Measurements from ENCODE around the gene CXCR6. TPM values are rescaled to one million over a fixed set of nuclear protein-coding genes. Genes with fewer than 3 reads are reported as not detected.

The CXCR6 gene
- total and polyA plus RNA-seq, 7 donors: 0.36 to 3.3 (median 0.72) TPM; not detected in 3

GRCh38 chr3:45904931-45905330, 38.3 kb upstream of the CXCR6 start:
- no peak for TF ChIP-seq POLR2A (IDR thresholded peaks at IDR 0.05)
- TF ChIP-seq CTCF (IDR thresholded peaks at IDR 0.05): no peak
- TF ChIP-seq POLR2AphosphoS5 (IDR thresholded peaks at IDR 0.05): no peak
- TF ChIP-seq EP300 (IDR thresholded peaks at IDR 0.05): no peak
- H3K27me3 ChIP-seq: no peaks in the 10 kb centered on the region
- H3K27ac ChIP-seq: no peak overlapping the region
- no peaks in the 10 kb centered on the region for H3K4me1 ChIP-seq
- H3K4me3 ChIP-seq: no peak overlapping the region
- H3K9me3 ChIP-seq: no peaks in the 10 kb centered on the region
- H3K36me3 ChIP-seq: no peaks in the 10 kb centered on the region
- intact Hi-C loops (cut with DNase I): no loop called here
- 65 to 79% methylated on average over 3 of the region's 3 CpGs for WGBS, 2 donors
- DNase-seq: no peak

- 91 to 95% methylated on average over 3 of the region's 3 CpGs for WGBS, 2 donors
- H3K9me3 ChIP-seq: no peaks in the 10 kb centered on the region
- DNase-seq: no peak
- no peak overlapping the region for H3K4me3 ChIP-seq
- intact Hi-C loops (cut with DNase I): no loop called here
- TF ChIP-seq EP300 (IDR thresholded peaks at IDR 0.05) (no peak), CTCF (IDR thresholded peaks at IDR 0.05) (no peak), POLR2AphosphoS5 (IDR thresholded peaks at IDR 0.05) (no peak), POLR2A (IDR thresholded peaks at IDR 0.05) (no peak)
- H3K27me3 ChIP-seq: no peaks in the 10 kb centered on the region
- no peaks in the 10 kb centered on the region for H3K4me1 ChIP-seq
- H3K36me3 ChIP-seq: no peaks in the 10 kb centered on the region
- H3K27ac ChIP-seq: no peak overlapping the region
These were observed 37.5 kb upstream of the CXCR6 start for GRCh38 chr3:45905755-45906154.

- H3K9me3 ChIP-seq: no peaks in the 10 kb centered on the region
- peak overlapping the region in 1 of 4 donors; percentile 19 for H3K27ac ChIP-seq
- TF ChIP-seq POLR2A (IDR thresholded peaks at IDR 0.05) (no peak), CTCF (IDR thresholded peaks at IDR 0.05) (peak in 1 of 4 experiments; percentile 10), POLR2AphosphoS5 (IDR thresholded peaks at IDR 0.05) (no peak), EP300 (IDR thresholded peaks at IDR 0.05) (no peak)
- H3K4me1 ChIP-seq: no peaks in the 10 kb centered on the region
- WGBS, 2 donors: 72 to 80% methylated on average over 9 of the region's 9 CpGs
- intact Hi-C loops (cut with DNase I): no loop called here
- H3K4me3 ChIP-seq: no peak overlapping the region
- DNase-seq: no peak
- no peaks in the 10 kb centered on the region for H3K27me3 ChIP-seq
- no peaks in the 10 kb centered on the region for H3K36me3 ChIP-seq
These were observed 36.4 kb upstream of the CXCR6 start for GRCh38 chr3:45906681-45907407.

- H3K27me3 ChIP-seq: no peaks in the 10 kb centered on the region
- intact Hi-C loops (cut with DNase I): no loop called here
- no peaks in the 10 kb centered on the region for H3K4me1 ChIP-seq
- no peaks in the 10 kb centered on the region for H3K36me3 ChIP-seq
- 71 to 79% methylated on average over 13 of the region's 13 CpGs for WGBS, 2 donors
- no peak overlapping the region for H3K4me3 ChIP-seq
- H3K27ac ChIP-seq: peak overlapping the region in 1 of 4 donors; percentile 15
- no peaks in the 10 kb centered on the region for H3K9me3 ChIP-seq
- TF ChIP-seq POLR2AphosphoS5 (IDR thresholded peaks at IDR 0.05) (no peak), POLR2A (IDR thresholded peaks at IDR 0.05) (no peak), EP300 (IDR thresholded peaks at IDR 0.05) (no peak)
- DNase-seq: no peak
These were observed 35.2 kb upstream of the CXCR6 start for GRCh38 chr3:45907769-45908705.

- TF ChIP-seq POLR2AphosphoS5 (IDR thresholded peaks at IDR 0.05) (no peak), EP300 (IDR thresholded peaks at IDR 0.05) (no peak), CTCF (IDR thresholded peaks at IDR 0.05) (no peak), POLR2A (IDR thresholded peaks at IDR 0.05) (no peak)
- no peaks in the 10 kb centered on the region for H3K36me3 ChIP-seq
- intact Hi-C loops (cut with DNase I): no loop called here
- H3K4me3 ChIP-seq: no peak overlapping the region
- no peaks in the 10 kb centered on the region for H3K9me3 ChIP-seq
- WGBS, 2 donors: 83 to 91% methylated on average over 7 of the region's 7 CpGs
- no peak overlapping the region for H3K27ac ChIP-seq
- no peaks in the 10 kb centered on the region for H3K4me1 ChIP-seq
- no peaks in the 10 kb centered on the region for H3K27me3 ChIP-seq
- DNase-seq: no peak
These were observed 34.5 kb upstream of the CXCR6 start for GRCh38 chr3:45908761-45909160.
